Epithelial cell of umbilical artery (primary cell): Measurements from ENCODE around the gene SLC37A2. TPM values are rescaled to one million over a fixed set of nuclear protein-coding genes. Genes with fewer than 3 reads are reported as not detected.

Experiments
- total RNA-seq: library from RNA; depleted of rRNA; stranded (reverse); fragments of >200 nt; gene quantifications from 2 replicates; pipeline ENCODE4 v1.2.3, GENCODE V29; 2014

SLC37A2 gene
- total RNA-seq: under 0.01 and 0.30 TPM in 2 replicates

DNA sequence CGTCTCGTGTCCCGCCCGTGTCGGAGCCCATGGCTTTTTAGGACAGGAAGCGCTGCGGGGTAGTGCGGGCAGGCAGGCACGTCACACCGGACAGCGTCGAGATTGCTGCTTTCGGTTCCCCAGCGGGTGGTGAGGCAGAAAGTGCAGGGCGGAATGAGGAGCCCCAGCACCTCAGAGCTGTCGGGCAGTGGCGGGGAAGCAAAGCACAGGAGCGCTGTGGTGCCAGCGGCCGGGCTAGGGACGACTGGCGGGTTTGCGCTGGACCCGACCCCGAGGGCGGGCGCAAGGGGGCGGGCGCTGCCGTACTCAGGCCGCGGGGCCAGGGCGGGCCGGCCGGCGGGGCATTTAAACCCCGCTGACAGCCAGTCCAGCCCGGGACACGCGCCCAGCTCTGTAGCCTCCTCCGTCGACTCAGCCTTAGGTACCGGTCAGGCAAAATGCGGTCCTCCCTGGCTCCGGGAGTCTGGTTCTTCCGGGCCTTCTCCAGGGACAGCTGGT, at the start of gene SLC37A2:
Gene SLC37A2 (plus strand): TSS at position 375 of the 498 bp plus-strand sequence. CDS start 63 bp downstream, at position 438.

DNA sequence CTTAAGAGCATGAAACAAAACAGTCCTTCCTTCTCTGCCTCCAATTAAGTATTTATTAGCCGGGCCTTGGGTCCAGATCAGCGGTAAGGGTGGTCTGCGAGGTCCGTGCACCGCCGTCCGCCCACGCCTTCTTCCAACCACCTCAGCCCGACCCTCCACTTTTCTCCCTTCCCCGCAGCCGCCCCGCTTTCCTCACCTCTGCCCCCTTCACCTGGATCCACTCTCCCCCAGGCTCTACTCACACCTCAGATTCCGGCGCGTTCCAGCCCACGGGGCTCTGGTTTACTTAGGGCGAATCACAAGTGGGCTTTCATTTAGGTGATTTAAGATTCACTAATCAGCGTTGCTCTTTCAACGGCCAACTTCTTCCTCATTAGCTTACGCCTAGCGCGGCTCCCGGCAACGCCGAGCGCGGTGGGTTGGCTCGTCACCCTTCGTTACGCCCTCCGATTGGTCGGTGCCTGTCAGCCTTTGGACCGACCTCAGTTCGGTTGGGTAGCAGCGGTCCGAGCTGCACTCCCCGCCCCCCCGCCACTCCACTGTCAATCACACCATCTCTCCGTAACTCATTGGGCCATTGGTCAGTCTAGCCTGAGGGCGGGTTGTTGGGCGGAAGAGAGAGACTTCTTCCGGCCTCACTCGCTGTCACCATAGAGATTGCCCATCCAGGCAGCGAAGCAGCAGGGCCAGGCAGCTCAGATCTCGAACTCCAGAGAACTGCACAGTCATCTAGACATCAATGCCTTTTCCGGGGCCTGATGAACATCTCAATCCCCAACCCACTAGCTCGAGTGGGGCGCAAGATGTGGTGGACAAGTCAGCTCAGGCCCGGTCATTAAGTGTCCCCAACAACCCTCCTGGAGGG, 48.5 kb downstream of the SLC37A2 start, which contains the start of gene TMEM218:
Gene TMEM218 (minus strand): TSS at position 284 of the 865 bp plus-strand sequence. CDS start 9,385 bp downstream, outside the sequence.

Other genes starting within 250 kb of the SLC37A2 start
- 16.9 and 17.2 TPM in 2 replicates for gene ROBO3, start 197.9 kb upstream of the SLC37A2 start, total RNA-seq
- 132 and 166 TPM in 2 replicates for gene ROBO4, start 165.4 kb upstream of the SLC37A2 start, total RNA-seq
- gene HEPN1, start 144.1 kb upstream of the SLC37A2 start, total RNA-seq: 0.46 TPM in 1 of 2 replicates, not detected in the other
- gene HEPACAM, start 127.3 kb upstream of the SLC37A2 start, total RNA-seq: not detected in 2 replicates
- gene CCDC15, start 109.1 kb upstream of the SLC37A2 start, total RNA-seq: 1.6 and 1.7 TPM in 2 replicates
- gene TMEM218, start 48.3 kb downstream of the SLC37A2 start, total RNA-seq: 33.1 and 34.4 TPM in 2 replicates
- under 0.01 TPM in 1 of 2 replicates, not detected in the other for gene PKNOX2, start 101.4 kb downstream of the SLC37A2 start, total RNA-seq